Nephron progenitor cell (in vitro differentiated cells): ENCODE measurements around the gene KANSL1.
A peak's percentile ranks its signal among the peaks of the same experiment; 100 is the strongest.
"Not testable (repeated sequence)": the region's sequence is repeated elsewhere in the genome, so short reads cannot be mapped to it uniquely, and the experiment has no call there.

Experiments
- DNase-seq: peaks from one replicate; pipeline ENCODE4 v3.0.0; 2021
- H3K27ac Mint-ChIP-seq: 2 replicates; pipeline ENCODE4 v1.8.0; 2021; ENCODE audit warnings: mild to moderate bottlenecking, moderate library complexity, mixed read lengths
- H3K27me3 Mint-ChIP-seq: 2 replicates; pipeline ENCODE4 v1.8.0; 2021; ENCODE audit warnings: mild to moderate bottlenecking, low read depth, mixed read lengths; ENCODE audit not compliant: poor library complexity
- H3K36me3 Mint-ChIP-seq: 2 replicates; pipeline ENCODE4 v1.8.0; 2021; ENCODE audit warnings: low read depth, mixed read lengths
- H3K4me1 Mint-ChIP-seq: 2 replicates; pipeline ENCODE4 v1.8.0; 2021; ENCODE audit warnings: mixed read lengths
- H3K4me3 Mint-ChIP-seq: 2 replicates; pipeline ENCODE4 v1.8.0; 2021; ENCODE audit warnings: mild to moderate bottlenecking, moderate library complexity, mixed read lengths
- H3K9me3 Mint-ChIP-seq: 2 replicates; pipeline ENCODE4 v1.8.0; 2021; ENCODE audit warnings: mild to moderate bottlenecking, moderate library complexity, mixed read lengths
- CTCF ChIP-seq: fragments of 200-600 bp; sonication (generic); IDR thresholded peaks from 2 replicates; pipeline ENCODE4 v1.5.0; 2021; ENCODE audit warnings: antibody characterized with exemption

The KANSL1 gene

GRCh38 chr17:46088595-46088994 lies 104.6 kb downstream of the KANSL1 start:
- H3K4me3 Mint-ChIP-seq: no peak overlapping the region

GRCh38 chr17:46087871-46088270 lies 105.4 kb downstream of the KANSL1 start:
- not testable (repeated sequence) for H3K27me3 Mint-ChIP-seq, H3K9me3 Mint-ChIP-seq, H3K4me1 Mint-ChIP-seq, H3K4me3 Mint-ChIP-seq, H3K27ac Mint-ChIP-seq, DNase-seq
- H3K36me3 Mint-ChIP-seq: peaks cover 56% of the 10 kb centered on the region

More at GRCh38 chr17:46088595-46088994, 104.6 kb downstream of the KANSL1 start:
- Mint-ChIP-seq H3K4me1 (no peaks in the 10 kb centered on the region), H3K27ac (no peak overlapping the region), H3K9me3 (no peaks in the 10 kb centered on the region), H3K36me3 (peaks cover 62% of the 10 kb centered on the region), H3K27me3 (no peaks in the 10 kb centered on the region)
- DNase-seq: no peak
- no peak for TF ChIP-seq CTCF

GRCh38 chr17:46086821-46087220 lies 106.4 kb downstream of the KANSL1 start:
- Mint-ChIP-seq H3K4me1 (peaks cover 9% of the 10 kb centered on the region), H3K36me3 (peaks cover 46% of the 10 kb centered on the region), H3K27ac (no peak overlapping the region), H3K4me3 (no peak overlapping the region), H3K27me3 (no peaks in the 10 kb centered on the region), H3K9me3 (no peaks in the 10 kb centered on the region)
- DNase-seq: no peak
- no peak for TF ChIP-seq CTCF

GRCh38 chr17:46085522-46085921 lies 107.7 kb downstream of the KANSL1 start:
- no peak for TF ChIP-seq CTCF
- H3K36me3 Mint-ChIP-seq: peaks cover 53% of the 10 kb centered on the region
- H3K27ac Mint-ChIP-seq: no peak overlapping the region
- H3K4me3 Mint-ChIP-seq: no peak overlapping the region
- no peaks in the 10 kb centered on the region for H3K9me3 Mint-ChIP-seq
- no peaks in the 10 kb centered on the region for H3K27me3 Mint-ChIP-seq
- DNase-seq: no peak
- peaks cover 9% of the 10 kb centered on the region for H3K4me1 Mint-ChIP-seq

GRCh38 chr17:46082257-46082656 lies 111.0 kb downstream of the KANSL1 start:
- DNase-seq: no peak

GRCh38 chr17:46081018-46081320 lies 112.3 kb downstream of the KANSL1 start:
- no peak for TF ChIP-seq CTCF
- peaks cover 18% of the 10 kb centered on the region for H3K4me1 Mint-ChIP-seq
- no peak for DNase-seq
- H3K4me3 Mint-ChIP-seq: no peak overlapping the region
- H3K27me3 Mint-ChIP-seq: no peaks in the 10 kb centered on the region
- peaks cover 20% of the 10 kb centered on the region for H3K9me3 Mint-ChIP-seq
- peaks cover 63% of the 10 kb centered on the region for H3K36me3 Mint-ChIP-seq
- H3K27ac Mint-ChIP-seq: no peak overlapping the region

More at GRCh38 chr17:46082257-46082656, 111.0 kb downstream of the KANSL1 start:
- no peaks in the 10 kb centered on the region for H3K27me3 Mint-ChIP-seq
- peaks cover 18% of the 10 kb centered on the region for H3K4me1 Mint-ChIP-seq
- H3K27ac Mint-ChIP-seq: peak overlapping the region; percentile 84
- H3K9me3 Mint-ChIP-seq: peaks cover 12% of the 10 kb centered on the region
- peaks cover 56% of the 10 kb centered on the region for H3K36me3 Mint-ChIP-seq
- H3K4me3 Mint-ChIP-seq: no peak overlapping the region
- no peak for TF ChIP-seq CTCF
